Fibroblast of mammary gland (primary cell): ENCODE data around the gene BRD1.

ENCODE experiments used
- DNase-seq: peaks from one replicate; pipeline ENCODE4 v3.0.0-alpha.2; 2010; ENCODE audit warnings: low read depth
- H3K4me3 ChIP-seq: 2 replicates; pipeline ENCODE4 v1.5.1; 2011; ENCODE audit warnings: low read depth, mild to moderate bottlenecking, low read length, moderate library complexity; ENCODE audit not compliant: control insufficient read depth
- TF ChIP-seq, protein P1 (sequence below): conservative IDR thresholded peaks from 2 replicates; pipeline ENCODE4 v1.5.1; 2011; ENCODE audit warnings: low read depth, low read length, inconsistent platforms; ENCODE audit not compliant: control insufficient read depth, insufficient read depth

BRD1 gene

DNA sequence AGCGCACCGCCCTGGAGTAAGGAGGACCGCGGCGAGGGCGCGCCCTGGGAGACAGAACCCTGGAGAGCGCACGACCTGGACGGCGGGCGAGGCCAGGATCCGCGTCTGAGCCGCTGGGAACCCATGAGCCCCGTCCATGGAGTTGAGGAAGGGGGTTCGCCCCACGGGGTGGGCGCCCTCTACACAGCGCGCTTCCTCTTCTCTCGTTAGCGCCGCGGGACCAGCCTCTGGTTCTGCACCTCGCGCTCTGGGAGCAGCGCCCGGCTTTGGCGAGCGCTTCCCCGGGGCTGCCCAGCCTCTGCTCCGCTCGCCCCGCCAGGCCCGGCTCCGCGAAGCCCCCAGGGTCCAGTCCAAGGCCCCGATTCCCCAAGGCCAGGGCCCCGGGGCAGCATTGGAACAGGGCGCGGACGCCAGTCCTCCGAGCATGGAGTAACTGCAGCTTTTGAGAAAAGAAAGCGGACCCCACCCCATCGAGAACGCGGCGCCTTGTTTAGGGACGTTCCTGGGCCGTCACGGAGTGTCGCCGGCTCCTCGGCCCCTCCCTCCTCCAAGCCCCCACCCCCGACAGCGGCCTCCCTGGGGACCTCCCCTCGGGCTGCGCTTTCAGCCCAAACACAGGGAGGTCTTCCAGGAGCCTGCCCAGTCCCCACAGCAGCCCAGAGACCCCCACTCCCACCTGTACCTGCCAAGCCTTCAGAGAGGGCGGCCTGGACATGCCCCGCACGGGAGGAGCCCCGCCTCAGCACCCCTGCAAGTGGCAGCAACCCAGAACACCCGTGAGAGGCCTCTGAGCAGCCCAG, 56.2 kb downstream of the BRD1 start:
- H3K4me3 ChIP-seq = no peak overlapping the region
- TF ChIP-seq, protein P1, sequence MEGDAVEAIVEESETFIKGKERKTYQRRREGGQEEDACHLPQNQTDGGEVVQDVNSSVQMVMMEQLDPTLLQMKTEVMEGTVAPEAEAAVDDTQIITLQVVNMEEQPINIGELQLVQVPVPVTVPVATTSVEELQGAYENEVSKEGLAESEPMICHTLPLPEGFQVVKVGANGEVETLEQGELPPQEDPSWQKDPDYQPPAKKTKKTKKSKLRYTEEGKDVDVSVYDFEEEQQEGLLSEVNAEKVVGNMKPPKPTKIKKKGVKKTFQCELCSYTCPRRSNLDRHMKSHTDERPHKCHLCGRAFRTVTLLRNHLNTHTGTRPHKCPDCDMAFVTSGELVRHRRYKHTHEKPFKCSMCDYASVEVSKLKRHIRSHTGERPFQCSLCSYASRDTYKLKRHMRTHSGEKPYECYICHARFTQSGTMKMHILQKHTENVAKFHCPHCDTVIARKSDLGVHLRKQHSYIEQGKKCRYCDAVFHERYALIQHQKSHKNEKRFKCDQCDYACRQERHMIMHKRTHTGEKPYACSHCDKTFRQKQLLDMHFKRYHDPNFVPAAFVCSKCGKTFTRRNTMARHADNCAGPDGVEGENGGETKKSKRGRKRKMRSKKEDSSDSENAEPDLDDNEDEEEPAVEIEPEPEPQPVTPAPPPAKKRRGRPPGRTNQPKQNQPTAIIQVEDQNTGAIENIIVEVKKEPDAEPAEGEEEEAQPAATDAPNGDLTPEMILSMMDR = no peak
- DNase-seq = no peak

DNA sequence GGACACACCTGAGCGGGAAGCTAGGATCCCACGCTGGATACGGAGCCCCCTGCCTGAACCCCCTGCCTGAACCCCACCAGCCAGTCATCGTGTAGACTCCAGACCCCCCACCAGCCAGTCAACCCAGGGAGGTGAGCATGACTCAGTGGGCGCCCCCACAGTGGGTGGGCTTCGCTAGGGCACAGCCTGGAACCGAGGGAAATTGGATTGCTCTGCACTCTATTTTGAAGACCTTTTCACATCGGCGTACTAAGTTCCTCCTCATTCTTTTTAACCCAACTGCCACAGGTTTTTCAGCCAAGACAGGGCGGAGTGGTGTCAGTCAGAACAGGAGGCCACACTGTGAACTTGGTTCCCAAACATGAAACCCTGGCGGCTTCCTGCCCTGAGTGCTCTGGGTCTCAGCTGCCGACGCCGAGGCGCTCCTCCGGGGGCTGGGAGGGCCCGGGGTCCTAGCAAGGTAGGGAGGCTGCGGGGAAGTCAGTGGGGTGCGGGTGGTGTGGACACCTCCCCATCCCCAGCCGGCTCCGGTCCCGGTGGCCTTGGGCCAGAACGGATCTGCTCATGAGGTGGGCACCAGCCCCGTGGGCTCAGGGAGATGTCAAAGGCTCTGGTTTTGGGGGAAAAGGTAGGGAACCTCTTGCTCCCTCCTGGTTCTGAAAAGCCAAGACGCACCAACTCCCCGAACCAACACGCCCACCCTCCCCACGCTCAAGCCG, 57.0 kb downstream of the BRD1 start:
- H3K4me3 ChIP-seq = no peak overlapping the region
- TF ChIP-seq, protein P1 = no peak
- no peak for DNase-seq

GRCh38 chr22:49769691-49770546, 57.8 kb downstream of the BRD1 start:
- TF ChIP-seq, protein P1 = no peak
- DNase-seq = no peak
- no peak overlapping the region for H3K4me3 ChIP-seq

GRCh38 chr22:49768951-49769690, 58.6 kb downstream of the BRD1 start:
- no peak overlapping the region for H3K4me3 ChIP-seq
- DNase-seq = no peak
- TF ChIP-seq, protein P1 = no peak

GRCh38 chr22:49768077-49768910, 59.4 kb downstream of the BRD1 start:
- H3K4me3 ChIP-seq = no peak overlapping the region
- DNase-seq = no peak
- TF ChIP-seq, protein P1 = no peak
